HuH-7 (cell line): ENCODE measurements around the gene ZBTB4.
A peak's percentile ranks its signal among the peaks of the same experiment; 100 is the strongest.

ENCODE experiments used
- DNase-seq: peaks from one replicate; pipeline ENCODE4 v3.0.0; 2011; ENCODE audit warnings: low spot score

The ZBTB4 gene

DNA sequence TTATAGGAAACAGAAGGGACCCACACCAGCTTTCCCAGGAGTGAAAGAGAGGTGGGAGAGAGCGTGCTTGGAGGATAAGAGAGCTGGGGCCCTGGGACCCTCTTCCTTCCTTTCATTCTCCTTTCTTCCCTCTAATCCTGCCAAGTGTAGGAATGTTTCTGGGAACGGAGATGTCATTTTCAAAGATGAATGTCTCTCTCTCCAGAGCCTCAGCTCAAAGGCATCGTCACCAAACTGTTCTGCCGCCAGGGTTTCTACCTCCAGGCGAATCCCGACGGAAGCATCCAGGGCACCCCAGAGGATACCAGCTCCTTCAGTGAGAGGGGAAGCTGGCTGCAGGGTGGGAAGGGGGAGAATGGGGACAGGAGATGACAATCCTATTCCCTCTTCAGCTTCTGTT lies 38.2 kb downstream of the ZBTB4 start:
- DNase-seq = no peak

DNA sequence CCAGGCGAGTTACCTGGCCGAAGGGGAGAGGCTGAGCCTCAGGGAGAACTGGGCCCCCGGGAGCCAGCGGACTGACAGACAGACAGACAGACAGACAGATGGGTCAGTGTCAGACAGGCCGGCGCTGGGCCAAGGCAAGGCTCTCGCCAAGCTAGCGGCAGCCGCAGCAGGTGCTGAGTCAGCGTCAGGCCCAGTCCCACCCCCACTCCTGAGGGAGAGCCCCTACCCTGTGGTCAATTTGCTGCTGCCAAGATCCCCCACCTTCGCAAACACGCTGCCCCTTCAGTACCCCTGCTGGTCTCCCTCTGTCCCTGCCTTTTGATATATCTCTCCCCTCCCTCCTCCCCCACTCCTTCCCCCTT lies 38.6 kb downstream of the ZBTB4 start:
- DNase-seq = no peak

DNA sequence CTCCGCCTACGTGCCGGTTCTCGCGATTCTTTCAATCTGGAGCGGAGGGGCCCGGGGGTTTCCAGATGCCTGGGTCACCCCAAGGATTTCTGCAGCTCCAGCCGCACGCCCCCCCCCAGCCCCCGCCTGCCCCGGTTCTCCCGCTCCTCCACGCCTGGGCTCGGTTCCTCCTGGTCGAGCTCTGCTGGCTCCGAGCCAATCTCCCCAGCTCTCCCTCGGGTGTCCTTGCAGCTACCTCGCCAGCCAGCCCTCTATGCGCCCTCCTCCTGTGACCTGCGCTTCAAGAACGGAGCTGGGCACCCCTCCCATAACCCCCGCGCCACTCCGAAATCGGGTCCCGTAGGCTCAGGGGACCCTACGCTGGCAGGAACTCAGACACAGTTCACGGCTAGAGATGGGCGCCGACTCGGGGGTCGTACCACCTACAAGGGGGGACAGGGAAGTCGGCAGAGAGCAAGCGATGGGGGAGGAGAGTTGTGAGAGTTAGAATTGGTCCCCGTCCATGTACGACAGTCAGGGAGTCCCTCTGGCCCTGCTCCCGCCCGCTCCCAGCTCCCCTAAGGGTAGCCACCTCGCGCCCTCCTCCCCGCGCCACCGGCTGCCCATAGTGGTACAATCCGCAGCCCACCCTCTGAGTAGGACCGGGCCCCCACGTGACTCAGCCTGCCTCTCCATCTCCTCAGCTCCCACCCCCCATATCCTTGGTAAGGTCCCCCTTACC lies 39.2 kb downstream of the ZBTB4 start:
- no peak for DNase-seq

DNA sequence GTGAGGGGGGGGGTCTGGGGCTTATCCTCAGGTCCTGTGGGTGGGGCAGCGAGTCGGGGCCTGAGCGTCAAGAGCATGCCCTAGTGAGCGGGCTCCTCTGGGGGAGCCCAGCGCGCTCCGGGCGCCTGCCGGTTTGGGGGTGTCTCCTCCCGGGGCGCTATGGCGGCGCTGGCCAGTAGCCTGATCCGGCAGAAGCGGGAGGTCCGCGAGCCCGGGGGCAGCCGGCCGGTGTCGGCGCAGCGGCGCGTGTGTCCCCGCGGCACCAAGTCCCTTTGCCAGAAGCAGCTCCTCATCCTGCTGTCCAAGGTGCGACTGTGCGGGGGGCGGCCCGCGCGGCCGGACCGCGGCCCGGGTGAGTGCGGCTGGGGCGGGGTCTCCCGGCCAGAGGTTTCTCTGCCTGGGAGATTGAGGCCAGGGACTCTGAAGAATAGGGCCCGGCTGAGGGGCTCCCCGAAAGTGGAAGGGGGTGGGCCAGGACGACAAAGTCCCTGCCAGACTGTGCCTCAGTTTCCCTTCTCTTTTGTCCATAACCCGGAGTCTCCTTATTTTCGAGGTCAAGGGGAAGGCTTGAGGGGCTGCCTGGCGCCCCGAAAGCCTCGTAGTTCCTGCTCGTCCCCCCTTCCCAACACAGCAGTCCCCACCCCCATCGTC lies 39.8 kb downstream of the ZBTB4 start, which contains the start of gene FGF11:
Gene FGF11 (plus strand): TSS at position 51 of the 651 bp plus-strand sequence. CDS start 109 bp downstream, at position 160.
- no peak for DNase-seq

DNA sequence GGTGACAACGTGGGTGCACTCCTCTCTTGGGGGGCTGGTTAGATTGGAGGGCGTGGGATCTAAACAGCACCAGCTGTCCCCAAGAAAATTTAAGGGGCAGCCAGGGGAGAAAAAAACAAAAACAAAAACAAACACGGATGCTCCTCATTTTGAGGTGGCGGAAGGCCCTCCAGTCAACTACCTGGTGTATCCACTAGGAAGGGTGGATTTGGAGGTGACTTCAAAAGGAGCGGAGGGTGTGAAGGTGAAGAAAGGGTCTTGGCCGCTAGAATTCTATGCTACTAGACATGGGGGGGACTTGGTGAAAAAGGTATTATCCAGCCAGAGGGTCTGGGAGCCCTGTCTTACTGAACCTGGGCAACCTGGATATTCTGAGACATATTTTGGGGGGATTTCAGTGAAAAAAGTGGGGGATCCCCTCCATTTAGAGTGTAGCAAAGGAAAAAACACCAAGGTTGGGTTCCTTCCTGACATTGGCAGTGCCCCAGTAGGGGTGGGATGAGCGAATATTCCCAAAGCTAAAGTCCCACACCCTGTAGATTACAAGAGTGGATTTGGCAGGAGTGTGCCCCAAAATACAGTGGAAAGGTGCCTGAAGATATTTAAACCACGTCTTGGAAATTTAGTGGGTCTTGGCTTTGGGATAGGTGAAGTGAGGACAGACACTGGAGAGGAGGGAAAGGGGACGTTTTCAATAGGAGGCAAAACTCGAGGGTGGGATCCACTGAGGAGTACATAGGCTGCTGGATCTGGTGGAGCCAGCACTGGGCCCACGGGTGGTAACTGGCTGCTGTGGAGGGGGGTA lies 40.6 kb downstream of the ZBTB4 start:
- DNase-seq = no peak

DNA sequence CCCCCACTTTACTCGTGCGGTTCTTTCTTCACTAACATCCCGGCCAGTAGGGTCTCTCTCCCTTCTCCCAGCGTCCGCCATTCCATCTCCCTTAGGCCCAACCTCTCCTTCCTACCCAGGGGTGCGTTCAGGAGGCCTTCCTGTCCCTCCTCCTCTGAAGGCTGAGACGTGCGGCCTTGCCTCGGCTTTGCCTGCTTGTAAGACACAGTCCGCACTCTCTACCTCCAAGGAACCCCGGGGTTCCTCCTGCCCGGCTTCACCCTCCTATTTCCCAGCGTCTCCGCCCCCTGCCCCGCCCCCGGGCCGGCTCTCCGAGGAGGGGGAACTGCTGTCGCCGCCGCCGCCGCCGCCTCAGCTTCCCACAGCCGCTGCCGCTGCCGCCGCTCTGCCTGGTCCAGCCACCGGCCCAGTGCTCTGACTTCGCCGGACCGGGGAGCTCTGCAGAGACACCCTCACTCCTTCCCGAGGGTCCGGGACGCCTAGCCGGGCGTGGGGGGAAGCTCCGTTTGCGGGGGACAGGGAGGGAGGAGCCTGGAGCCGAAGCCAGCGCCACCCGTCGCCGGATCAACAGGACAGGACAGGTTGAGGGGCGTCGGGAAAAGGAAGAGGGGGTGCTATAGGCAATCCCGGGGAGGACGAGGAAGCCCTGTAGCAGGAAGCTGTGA lies 41.3 kb downstream of the ZBTB4 start:
- peak; percentile 62 for DNase-seq

DNA sequence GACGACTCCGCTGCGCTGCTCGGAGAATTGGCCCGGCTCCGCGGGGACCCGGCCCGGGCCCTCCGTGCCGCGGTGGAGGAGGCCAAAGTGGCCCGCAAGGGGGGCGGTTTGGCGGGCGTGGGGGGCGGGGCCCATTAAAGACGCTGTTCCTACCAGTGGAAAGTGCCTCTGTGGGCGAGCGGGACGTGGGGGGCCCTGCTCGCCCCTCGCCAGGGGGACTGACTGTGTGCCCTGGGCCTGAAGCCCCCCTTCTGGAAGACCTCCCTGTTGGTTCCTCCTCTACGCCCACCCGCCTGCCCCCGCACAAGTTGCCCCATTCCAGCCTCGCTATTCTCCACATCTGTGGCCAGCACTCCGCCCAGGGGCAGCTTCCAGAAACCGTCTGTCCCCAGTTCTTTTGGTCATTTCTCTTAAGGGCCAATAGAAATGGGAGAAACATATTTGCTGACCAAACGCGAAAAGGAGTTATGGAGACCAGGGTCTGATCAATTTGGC lies 42.0 kb downstream of the ZBTB4 start:
- DNase-seq = no peak

DNA sequence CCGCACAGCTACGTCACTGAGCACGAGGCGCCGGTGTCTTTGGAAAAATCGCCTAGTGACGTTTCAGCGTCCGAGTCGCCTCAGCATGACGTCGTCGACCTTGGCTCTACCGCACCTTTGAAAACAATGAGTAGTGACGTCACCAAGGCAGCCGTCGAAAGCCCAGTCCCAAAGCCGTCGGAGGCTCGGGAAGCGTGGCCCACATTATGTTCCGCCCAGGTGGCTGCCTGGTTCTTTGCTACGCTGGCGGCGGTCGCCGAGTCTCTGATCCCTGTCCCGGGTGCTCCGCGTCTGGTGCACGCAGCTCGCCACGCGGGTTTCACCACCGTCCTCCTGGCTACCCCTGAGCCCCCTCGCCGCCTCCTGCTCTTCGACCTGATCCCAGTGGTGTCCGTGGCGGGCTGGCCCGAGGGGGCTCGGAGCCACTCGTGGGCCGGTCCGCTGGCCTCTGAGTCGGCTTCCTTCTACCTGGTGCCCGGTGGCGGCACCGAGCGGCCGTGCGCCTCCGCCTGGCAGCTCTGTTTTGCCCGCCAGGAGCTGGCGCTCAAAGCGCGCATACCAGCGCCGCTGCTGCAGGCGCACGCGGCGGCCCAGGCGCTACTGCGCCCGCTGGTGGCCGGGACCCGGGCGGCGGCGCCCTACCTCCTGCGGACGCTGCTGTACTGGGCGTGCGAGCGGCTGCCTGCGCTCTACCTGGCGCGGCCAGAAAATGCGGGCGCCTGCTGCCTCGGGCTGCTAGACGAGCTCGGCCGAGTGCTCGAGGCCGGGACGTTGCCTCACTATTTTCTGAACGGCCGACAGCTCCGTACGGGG lies 42.7 kb downstream of the ZBTB4 start:
- DNase-seq = peak; percentile 72

DNA sequence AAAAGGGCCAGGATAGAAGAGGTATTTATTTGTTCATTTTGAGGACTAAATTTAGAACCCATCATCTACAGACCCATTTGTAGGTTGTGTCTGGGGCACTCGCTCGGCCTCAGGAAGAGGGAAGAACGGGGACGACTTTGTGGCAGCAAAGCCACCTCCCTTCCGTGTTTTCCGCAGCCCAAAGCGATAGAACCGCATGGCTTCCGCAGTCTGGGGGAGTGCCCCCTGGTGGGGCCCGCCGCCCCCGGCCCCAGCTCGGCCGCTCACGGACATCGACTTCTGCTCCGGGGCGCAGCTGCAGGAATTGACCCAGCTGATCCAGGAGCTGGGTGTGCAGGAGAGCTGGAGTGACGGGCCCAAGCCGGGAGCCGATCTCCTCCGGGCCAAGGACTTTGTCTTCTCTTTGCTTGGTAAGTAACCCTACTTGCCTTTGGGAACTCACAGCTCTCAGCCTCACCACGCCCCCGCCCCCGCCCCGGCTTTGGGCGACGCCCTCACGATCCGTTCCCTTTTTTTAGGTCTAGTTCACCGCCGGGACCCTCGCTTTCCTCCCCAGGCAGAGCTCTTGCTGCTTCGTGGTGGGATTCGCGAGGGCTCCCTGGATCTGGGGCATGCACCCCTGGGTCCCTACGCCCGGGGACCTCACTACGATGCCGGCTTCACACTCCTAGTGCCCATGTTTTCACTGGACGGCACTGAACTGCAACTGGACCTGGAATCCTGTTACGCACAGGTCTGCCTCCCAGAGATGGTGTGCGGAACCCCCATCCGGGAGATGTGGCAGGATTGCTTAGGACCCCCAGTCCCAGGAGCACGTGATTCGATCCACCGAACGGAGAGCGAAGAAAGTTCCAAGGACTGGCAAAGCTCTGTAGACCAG lies 43.5 kb downstream of the ZBTB4 start:
- DNase-seq = peak; percentile 40

DNA sequence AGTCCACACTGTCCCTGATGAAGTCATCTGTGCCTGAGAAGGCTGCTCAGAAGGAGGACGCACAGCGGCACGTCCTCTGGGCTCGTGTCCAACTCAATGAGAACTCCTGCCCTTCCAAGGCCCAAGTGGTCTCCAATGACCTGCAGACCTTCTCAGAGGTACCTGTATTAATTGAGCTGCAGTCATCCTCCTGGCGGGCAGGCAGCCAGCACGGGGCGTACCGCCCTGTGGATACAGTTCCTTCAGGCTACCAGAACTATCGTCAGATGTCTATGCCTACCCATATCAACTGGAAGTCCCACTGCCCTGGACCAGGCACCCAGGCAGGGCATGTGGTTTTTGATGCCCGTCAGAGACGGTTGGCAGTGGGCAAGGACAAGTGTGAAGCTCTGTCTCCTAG lies 47.1 kb downstream of the ZBTB4 start:
- DNase-seq = no peak

DNA sequence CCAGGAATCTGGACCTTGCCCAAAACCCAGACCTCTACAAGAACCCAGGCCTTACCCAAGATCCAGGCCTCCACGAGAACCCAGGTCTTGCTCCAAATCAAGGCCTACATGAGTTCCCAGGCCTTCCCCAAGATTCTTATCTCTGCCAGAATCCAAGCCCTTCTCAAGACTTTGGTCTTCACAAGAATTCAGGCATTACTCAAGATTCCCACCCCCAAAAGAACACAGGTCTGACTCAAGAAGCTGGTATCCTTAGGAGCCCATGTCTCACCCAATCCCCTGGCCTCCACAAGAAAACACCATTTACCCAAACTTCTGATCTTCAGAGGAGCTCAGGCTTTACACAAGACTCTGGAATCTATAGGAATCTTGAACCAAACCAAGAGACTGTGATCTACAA lies 48.2 kb downstream of the ZBTB4 start:
- no peak for DNase-seq

DNA sequence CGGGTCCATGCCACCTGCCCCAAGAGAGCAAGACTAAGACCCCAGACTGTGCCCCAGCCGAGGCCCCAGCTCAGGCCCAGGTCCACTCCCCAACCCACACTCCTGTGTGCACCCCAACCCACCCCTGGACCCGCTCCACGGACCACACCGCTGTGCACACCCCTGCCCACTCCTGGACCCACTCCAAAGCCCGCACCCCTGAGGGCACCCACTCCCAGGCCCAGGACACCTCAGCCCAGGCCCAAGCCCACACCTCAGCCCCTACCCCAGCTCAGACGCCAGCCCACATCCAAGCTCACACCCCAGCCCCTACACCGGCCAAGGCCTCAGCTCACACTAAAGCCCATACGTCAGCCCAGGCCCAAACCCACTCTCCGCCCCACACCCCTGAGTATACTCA lies 49.7 kb downstream of the ZBTB4 start:
- no peak for DNase-seq

DNA sequence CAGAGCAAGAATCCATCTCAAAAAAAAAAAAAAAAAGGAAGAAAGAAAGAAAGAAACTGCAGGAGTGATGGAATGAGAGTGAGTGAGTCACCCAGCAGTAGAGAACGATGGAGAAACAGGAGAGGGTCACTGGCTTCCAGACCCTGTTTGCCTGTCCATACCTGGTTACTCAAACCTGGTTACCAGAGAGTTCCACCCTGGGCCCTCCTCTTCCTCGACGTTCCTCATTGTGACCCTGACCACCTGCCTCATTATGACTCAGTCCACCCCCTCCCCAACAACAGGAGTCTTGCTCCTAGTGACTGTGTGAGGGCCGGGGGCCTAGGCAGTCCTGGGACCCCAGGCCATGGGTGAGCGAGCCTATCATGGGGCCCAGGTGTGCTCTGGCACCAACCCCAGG lies 50.9 kb downstream of the ZBTB4 start, which contains the start of gene SPEM3:
Gene SPEM3 (plus strand): TSS at position 301 of the 400 bp plus-strand sequence. CDS start 46 bp downstream, at position 347.
- no peak for DNase-seq

DNA sequence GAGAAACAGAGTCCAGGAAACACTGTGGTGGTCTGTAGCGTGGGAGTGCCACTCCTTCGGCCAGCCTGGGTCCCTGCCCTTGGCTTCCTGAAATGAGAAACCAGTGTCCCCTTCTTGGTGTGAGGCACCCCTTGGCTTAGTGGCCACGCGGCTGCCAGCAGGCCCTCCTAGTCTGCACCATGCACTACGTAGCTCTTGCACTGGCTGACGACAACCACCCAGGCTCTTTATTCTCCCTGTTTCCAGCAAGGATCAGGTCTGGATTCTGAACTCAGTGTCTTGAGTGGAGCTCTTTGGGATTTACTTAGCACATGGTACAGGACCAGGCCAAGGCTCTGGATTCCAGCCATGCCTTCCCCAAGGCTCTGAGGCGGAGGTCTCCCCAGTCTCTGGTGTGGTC lies 51.9 kb downstream of the ZBTB4 start:
- DNase-seq = no peak

DNA sequence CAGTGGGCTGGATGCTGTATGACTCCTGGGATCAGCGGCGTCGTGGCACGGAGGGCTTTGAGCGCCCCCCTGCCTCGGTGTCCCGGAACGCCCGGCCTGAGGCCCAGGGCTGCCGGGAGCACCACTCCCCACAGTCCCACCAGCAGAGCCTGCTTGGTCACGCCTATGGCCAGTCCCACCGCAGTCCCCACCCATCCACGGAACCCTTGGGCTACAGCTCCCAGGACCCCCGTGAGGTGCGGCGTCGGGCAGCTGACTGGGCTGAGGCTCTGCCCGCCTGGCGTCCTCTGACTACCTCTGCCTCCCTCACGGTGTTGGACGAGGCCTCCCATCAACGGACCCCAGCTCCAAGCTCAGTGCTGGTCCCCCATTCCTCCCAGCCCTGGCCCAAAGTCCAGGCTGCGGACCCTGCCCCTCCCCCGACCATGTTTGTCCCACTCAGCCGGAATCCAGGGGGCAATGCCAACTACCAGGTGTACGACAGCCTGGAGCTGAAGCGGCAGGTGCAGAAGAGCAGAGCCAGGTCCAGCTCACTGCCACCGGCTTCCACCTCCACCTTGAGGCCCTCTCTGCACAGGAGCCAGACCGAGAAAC lies 52.4 kb downstream of the ZBTB4 start:
- DNase-seq = no peak

DNA sequence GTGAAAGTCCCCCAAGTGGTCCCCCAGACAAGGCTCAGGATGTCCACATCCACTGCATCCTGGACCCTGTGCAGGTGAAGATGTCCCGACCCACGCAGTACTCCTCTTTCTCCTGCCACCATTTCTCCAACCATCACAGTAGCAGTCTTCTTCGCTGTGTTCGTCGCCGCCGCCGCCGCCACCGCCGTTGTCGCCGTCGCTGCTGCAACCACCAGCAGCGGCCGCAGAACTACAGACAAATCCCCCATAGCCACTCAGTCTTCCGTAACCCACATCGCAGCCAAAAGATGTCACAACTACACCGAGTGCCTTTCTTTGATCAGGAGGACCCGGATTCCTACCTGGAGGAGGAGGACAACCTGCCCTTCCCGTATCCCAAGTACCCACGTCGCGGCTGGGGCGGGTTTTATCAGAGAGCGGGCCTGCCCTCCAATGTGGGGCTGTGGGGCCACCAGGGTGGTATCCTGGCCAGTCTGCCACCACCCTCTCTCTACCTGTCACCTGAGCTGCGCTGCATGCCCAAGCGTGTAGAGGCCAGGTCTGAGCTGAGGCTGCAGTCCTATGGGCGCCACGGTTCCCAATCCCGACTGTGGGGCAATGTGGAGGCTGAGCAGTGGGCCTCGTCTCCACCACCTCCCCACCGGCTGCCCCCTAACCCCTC lies 53.1 kb downstream of the ZBTB4 start:
- no peak for DNase-seq

DNA sequence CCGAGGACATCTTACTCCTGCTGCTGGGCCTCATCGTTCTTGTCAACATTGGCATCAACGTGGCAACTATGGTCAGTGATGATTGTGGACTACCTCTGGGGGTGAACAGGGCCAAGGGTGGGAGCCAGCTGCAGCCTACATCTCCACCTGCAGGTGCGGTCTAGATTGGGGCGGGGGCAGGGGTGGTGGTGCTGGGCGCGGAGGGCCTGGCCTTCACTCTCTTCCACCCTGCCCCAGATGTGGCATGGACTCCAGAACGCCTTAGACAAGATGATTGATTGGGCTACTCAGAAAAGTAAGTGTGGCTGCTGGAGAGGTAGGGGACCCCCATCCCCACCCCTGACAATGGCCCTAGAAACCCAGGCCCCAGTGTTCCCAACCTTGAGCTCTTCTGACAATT lies 53.7 kb downstream of the ZBTB4 start:
- no peak for DNase-seq

DNA sequence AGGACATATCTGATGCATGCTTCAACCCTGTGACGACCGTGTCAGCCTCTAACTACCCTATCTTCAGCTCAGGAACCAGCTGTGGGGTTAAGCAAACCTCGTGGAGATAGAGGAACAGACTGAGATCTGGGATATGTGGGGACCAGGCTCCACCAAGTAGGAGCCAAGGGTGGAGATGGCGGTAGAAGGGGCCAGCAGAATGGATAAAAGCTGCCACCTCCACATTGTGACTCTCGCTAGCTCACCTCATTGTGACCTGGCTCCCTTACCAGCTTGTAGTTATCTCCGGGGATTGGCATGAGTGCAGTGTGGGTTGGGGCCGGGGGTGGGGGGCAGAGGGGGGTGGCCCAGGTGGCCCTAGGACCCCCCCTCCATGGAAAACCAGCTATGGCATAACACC lies 54.1 kb downstream of the ZBTB4 start, which contains the start of gene SPEM2:
Gene SPEM2 (plus strand): TSS at position 301 of the 400 bp plus-strand sequence. CDS start 73 bp downstream, at position 374.
- DNase-seq = no peak

DNA sequence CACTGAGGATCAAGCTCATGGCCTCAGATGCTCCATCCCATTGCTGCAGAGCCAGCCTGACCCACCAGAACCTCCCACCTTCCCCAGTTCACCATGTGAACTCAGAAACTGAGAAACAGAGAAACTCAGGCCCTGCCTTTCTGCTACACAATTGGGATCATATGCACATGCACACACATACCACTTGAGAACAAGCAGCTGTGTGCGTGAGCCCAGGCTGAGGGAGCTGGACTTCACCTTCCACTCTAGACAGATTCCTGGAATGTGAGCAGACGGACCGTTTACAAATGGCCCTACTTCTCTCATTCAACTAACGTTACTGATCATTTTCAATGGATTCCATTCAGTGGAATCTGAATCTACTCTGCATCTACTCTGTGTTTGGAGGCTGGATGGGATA lies 55.8 kb downstream of the ZBTB4 start:
- no peak for DNase-seq
